IMR-90 (cell line): ENCODE results near the gene ALG8. TPM values are rescaled to one million over a fixed set of nuclear protein-coding genes. Genes with fewer than 3 reads are reported as not detected.

Experiments used
- ATAC-seq: fragments of 200-7000 bp; cut with Tn5 transposase; 2 replicates; pipeline ENCODE4 v1.9.1; 2020; ENCODE audit warnings: low read depth, mild to moderate bottlenecking, moderate library complexity
- BruUV-seq: library from RNA; stranded (reverse); fragments of 400-500 nt; replicated peaks from 2 replicates; lab custom pipeline; 2021; lab: Mats Ljungman, UMichigan
- CTCF ChIA-PET: fragments of 300-600 bp; formaldehyde crosslinking; extraction: SDS; loops from one replicate; lab custom pipeline; 2021; ENCODE audit warnings: antibody characterized with exemption; lab: Yijun Ruan, JAX
- POLR2A ChIA-PET: fragments of 300-600 bp; sonication (Branson Sonifier 250); formaldehyde crosslinking; loops from one replicate; lab custom pipeline; 2022; ENCODE audit warnings: antibody characterized with exemption; ENCODE audit not compliant: unreplicated experiment; lab: Charles Lee
- DNase-seq: peaks from one replicate; pipeline ENCODE4 v3.0.0; 2013
- H2AFZ ChIP-seq: replicated peaks from 2 replicates; pipeline ENCODE3; 2013; ENCODE audit warnings: low read length, mild to moderate bottlenecking; ENCODE audit not compliant: poor library complexity
- H2AK5ac ChIP-seq: 2 replicates; pipeline ENCODE4 v1.6.1; 2013; ENCODE audit warnings: low read depth, low read length, inconsistent platforms
- H2AK9ac ChIP-seq: replicated peaks from 2 replicates; pipeline ENCODE3; 2013; ENCODE audit warnings: mild to moderate bottlenecking, low read depth, low read length, moderate library complexity; ENCODE audit not compliant: poor library complexity
- H2BK120ac ChIP-seq: 2 replicates; pipeline ENCODE4 v1.6.1; 2013; ENCODE audit warnings: low read depth, low read length, inconsistent platforms
- H2BK15ac ChIP-seq: 3 replicates; pipeline ENCODE4 v1.6.1; 2013; ENCODE audit warnings: low read depth, low read length, inconsistent platforms
- H2BK20ac ChIP-seq: 2 replicates; pipeline ENCODE4 v1.6.1; 2013; ENCODE audit warnings: low read depth, mild to moderate bottlenecking, inconsistent platforms, low read length, moderate library complexity
- H2BK5ac ChIP-seq: 2 replicates; pipeline ENCODE4 v1.6.1; 2013; ENCODE audit warnings: mild to moderate bottlenecking, low read depth, low read length, inconsistent platforms; ENCODE audit not compliant: poor library complexity, severe bottlenecking
- H3K14ac ChIP-seq: replicated peaks from 2 replicates; pipeline ENCODE4 v1.6.1; 2013; ENCODE audit warnings: low read depth, low read length, inconsistent platforms
- H3K18ac ChIP-seq: 2 replicates; pipeline ENCODE4 v1.6.1; 2013; ENCODE audit warnings: low read depth, low read length, control low read depth
- H3K23ac ChIP-seq: 2 replicates; pipeline ENCODE4 v1.6.1; 2013; ENCODE audit warnings: low read depth, low read length, inconsistent platforms
- H3K27ac ChIP-seq: 2 replicates; pipeline ENCODE4 v1.5.1; 2013; ENCODE audit warnings: mild to moderate bottlenecking, control low read depth, low read length; ENCODE audit not compliant: insufficient read depth
- H3K27me3 ChIP-seq: 2 replicates; pipeline ENCODE4 v1.6.1; 2013; ENCODE audit warnings: low read length; ENCODE audit not compliant: control insufficient read depth, insufficient read depth
- H3K36me3 ChIP-seq: 2 replicates; pipeline ENCODE4 v1.6.1; 2013; ENCODE audit warnings: low read length, mixed read lengths; ENCODE audit not compliant: control insufficient read depth, insufficient read depth
- H3K4ac ChIP-seq: 2 replicates; pipeline ENCODE4 v1.6.1; 2013; ENCODE audit warnings: low read depth, low read length, inconsistent platforms
- H3K4me1 ChIP-seq: 2 replicates; pipeline ENCODE4 v1.6.1; 2013; ENCODE audit warnings: low read length, mixed read lengths; ENCODE audit not compliant: control insufficient read depth, insufficient read depth
- H3K4me2 ChIP-seq: 2 replicates; pipeline ENCODE4 v1.6.1; 2013; ENCODE audit warnings: low read depth, mild to moderate bottlenecking, control low read depth, low read length, moderate library complexity
- H3K4me3 ChIP-seq: 2 replicates; pipeline ENCODE4 v1.5.1; 2013; ENCODE audit warnings: low read depth, mild to moderate bottlenecking, control low read depth, low read length, moderate library complexity; ENCODE audit not compliant: insufficient read depth
- H3K56ac ChIP-seq: 2 replicates; pipeline ENCODE4 v1.6.1; 2013; ENCODE audit warnings: low read length, inconsistent platforms; ENCODE audit not compliant: insufficient read depth; ENCODE audit errors: extremely low read depth
- H3K79me1 ChIP-seq, 2 experiments: 2 replicates each; pipeline ENCODE4 v1.6.1; 2013; ENCODE audit warnings: low read length in 2 of 2, inconsistent platforms in 1 of 2, low read depth in 1 of 2
- H3K9ac ChIP-seq: 2 replicates; pipeline ENCODE4 v1.6.1; 2013; ENCODE audit warnings: low read depth, low read length, control low read depth
- H3K9me1 ChIP-seq: 2 replicates; pipeline ENCODE4 v1.6.1; 2013; ENCODE audit warnings: low read length, inconsistent platforms; ENCODE audit not compliant: insufficient read depth
- H3K9me3 ChIP-seq: 2 replicates; pipeline ENCODE4 v1.6.1; 2013; ENCODE audit warnings: low read length; ENCODE audit not compliant: control insufficient read depth, insufficient read depth
- H4K20me1 ChIP-seq: 2 replicates; pipeline ENCODE4 v1.6.1; 2013; ENCODE audit warnings: low read length, inconsistent platforms; ENCODE audit not compliant: insufficient read depth
- H4K5ac ChIP-seq: 2 replicates; pipeline ENCODE4 v1.6.1; 2013; ENCODE audit warnings: mild to moderate bottlenecking, low read depth, low read length, control low read depth
- H4K8ac ChIP-seq, 2 experiments: 2 replicates each; pipeline ENCODE4 v1.6.1; 2013; ENCODE audit warnings: low read depth in 2 of 2, low read length in 2 of 2, control low read depth in 1 of 2, inconsistent platforms in 1 of 2
- H4K91ac ChIP-seq: 2 replicates; pipeline ENCODE4 v1.6.1; 2013; ENCODE audit warnings: low read depth, low read length, inconsistent platforms; ENCODE audit not compliant: insufficient read depth
- BHLHE40 ChIP-seq: fragments of 150-350 bp; IDR thresholded peaks from 2 replicates; pipeline ENCODE4 v1.6.1; 2016; ENCODE audit warnings: mild to moderate bottlenecking, low read depth, low read length
- FOS ChIP-seq: fragments of 150-350 bp; IDR thresholded peaks from 2 replicates; pipeline ENCODE4 v1.6.1; 2016; ENCODE audit warnings: low read depth, low read length
- NFE2L2 ChIP-seq: fragments of 150-350 bp; IDR thresholded peaks from 2 replicates; pipeline ENCODE4 v1.6.1; 2016; ENCODE audit warnings: low read depth, mild to moderate bottlenecking, low read length
- RAD21 ChIP-seq: IDR thresholded peaks from 2 replicates; pipeline ENCODE4 v1.6.1; 2012; ENCODE audit warnings: low read length, improper control_type of control experiment
- RCOR1 ChIP-seq: IDR thresholded peaks from 2 replicates; pipeline ENCODE4 v1.6.1; 2012; ENCODE audit warnings: mild to moderate bottlenecking, low read length, improper control_type of control experiment; ENCODE audit not compliant: insufficient replicate concordance
- SMC3 ChIP-seq: fragments of 150-350 bp; IDR thresholded peaks from 2 replicates; pipeline ENCODE4 v1.6.1; 2016; ENCODE audit warnings: low read depth, mild to moderate bottlenecking, antibody characterized with exemption, low read length, moderate library complexity
- WGBS, 2 experiments: methylation state at CpG; one replicate each; pipeline versions ENCODE4 v1.1.5 to v1.1.7; 2013; ENCODE audit warnings: missing lambda C conversion rate in 2 of 2; ENCODE audit not compliant: insufficient read length in 1 of 2; ENCODE audit errors: extremely low coverage in 2 of 2; 5-methylcytosine and 5-hydroxymethylcytosine counted together
- dilution Hi-C: fragments of 300-500 bp; cut with HindIII; formaldehyde crosslinking; loops from one replicate; pipeline ENCODE4 v1.14.3; 2018; ENCODE audit warnings: low sequenced_read_pairs; ENCODE audit not compliant: unreplicated experiment
- in situ Hi-C: fragments of 300-500 bp; cut with MboI; formaldehyde crosslinking; loops from 3 replicates; pipeline ENCODE4 v1.14.3; 2019; ENCODE audit warnings: low sequenced_read_pairs, inconsistent platforms, mixed read lengths
- intact Hi-C: fragments of 100-400 bp; cut with micrococcal nuclease; formaldehyde crosslinking; loops from 2 replicates; pipeline ENCODE4 v1.10.0; 2022
- polyA plus RNA-seq, 3 experiments: library from polyadenylated mRNA; depleted of rRNA; stranded (reverse); fragments of >200 nt; gene quantifications; 2 replicates each; pipeline ENCODE4 v1.2.3, GENCODE V29; 2012; ENCODE audit warnings: low replicate concordance in 1 of 3
- total RNA-seq: library from RNA; depleted of rRNA; stranded (reverse); fragments of >200 nt; gene quantifications from 2 replicates; pipeline ENCODE4 v1.2.3, GENCODE V29; 2012

Gene ALG8
- total and polyA plus RNA-seq, 2 of the 4 experiments (the other 2 are of a cell fraction) = 27.8 to 31.8 TPM

- Histone ChIP-seq H3K4ac (no peak overlapping the region), H3K14ac (no peak overlapping the region), H2BK5ac (no peak overlapping the region), H3K36me3 (peaks cover 24% of the 10 kb centered on the region), H2BK20ac (no peak overlapping the region), H3K27me3 (no peaks in the 10 kb centered on the region), H4K20me1 (peaks cover 11% of the 10 kb centered on the region), H3K4me1 (no peaks in the 10 kb centered on the region; the same call in 1 of the 2 replicates), H4K91ac (no peak overlapping the region), H3K18ac (no peak overlapping the region), H2AFZ (no peak overlapping the region), H4K8ac (no peak overlapping the region), H3K56ac (no peak overlapping the region), H2BK15ac (no peak overlapping the region), H2AK5ac (no peak overlapping the region), H3K4me3 (no peak overlapping the region), H3K23ac (no peak overlapping the region), H3K9me3 (no peaks in the 10 kb centered on the region), H4K5ac (no peak overlapping the region), H3K9me1 (peaks cover 7% of the 10 kb centered on the region), H3K9ac (no peak overlapping the region), H2AK9ac (no peak overlapping the region), H3K79me1 (peaks cover 22 to 52% of the 10 kb centered on the region in 2 experiments), H2BK120ac (no peak overlapping the region), H3K4me2 (no peak overlapping the region), H3K27ac (no peak overlapping the region)
- dilution Hi-C loops = no loop called here
- CTCF ChIA-PET = no interaction called here
- ATAC-seq (no peak), DNase-seq (no peak)
- BruUV-seq = no TSS peak
- WGBS, 2 experiments = no CpG with 5 or more reads among the region's 4 CpGs
- POLR2A ChIA-PET = no interaction called here
- intact Hi-C loops = no loop called here
- TF ChIP-seq FOS (no peak), RCOR1 (no peak), BHLHE40 (no peak), RAD21 (no peak), SMC3 (no peak), NFE2L2 (no peak)
- in situ Hi-C loops = no loop called here
Observed at GRCh38 chr11:78067704-78068103, 71.7 kb downstream of the ALG8 start.
